Inferior parietal cortex (tissue), 1 donor: ENCODE data around the gene MIAT.
"Not testable (repeated sequence)": the region's sequence is repeated elsewhere in the genome, so short reads cannot be mapped to it uniquely, and the experiment has no call there.

Experiments
- DNase-seq: peaks from one replicate; pipeline ENCODE4 v3.0.0-alpha.2; 2016; ENCODE audit errors: extremely low spot score

MIAT gene

GRCh38 chr22:26656891-26657851 is at the start of gene MIAT:
Gene MIAT, plus strand, starts transcription at chr22:26657588.
- peak; percentile 57 for DNase-seq

- DNase-seq = no peak
Measured at GRCh38 chr22:26608129-26608528, 49.3 kb upstream of the MIAT start.

- DNase-seq = no peak
Measured at GRCh38 chr22:26609287-26609686, 48.1 kb upstream of the MIAT start.

- DNase-seq = peak; percentile 60
Measured at GRCh38 chr22:26610072-26610958, 47.1 kb upstream of the MIAT start.

- no peak for DNase-seq
Measured at GRCh38 chr22:26610996-26611395, 46.4 kb upstream of the MIAT start.

- DNase-seq = no peak
Measured at GRCh38 chr22:26612652-26613051, 44.7 kb upstream of the MIAT start.

- DNase-seq = not testable (repeated sequence)
Measured at GRCh38 chr22:26613753-26614152, 43.6 kb upstream of the MIAT start.

- no peak for DNase-seq
Measured at GRCh38 chr22:26614322-26614721, 43.1 kb upstream of the MIAT start.

- DNase-seq = no peak
Measured at GRCh38 chr22:26615149-26615548, 42.2 kb upstream of the MIAT start.

- no peak for DNase-seq
Measured at GRCh38 chr22:26615830-26616435, 41.5 kb upstream of the MIAT start.

GRCh38 chr22:26616650-26617049 is 40.7 kb upstream of the MIAT start:
- no peak for DNase-seq

GRCh38 chr22:26617271-26618199 is 39.9 kb upstream of the MIAT start, which contains the start of gene CRYBB1:
Gene CRYBB1, minus strand, starts transcription at chr22:26618027. Its CDS starts 1,708 bp downstream, at chr22:26616319.
- DNase-seq = no peak

GRCh38 chr22:26618455-26618854 is 38.9 kb upstream of the MIAT start:
- no peak for DNase-seq

GRCh38 chr22:26619510-26619909 is 37.9 kb upstream of the MIAT start:
- DNase-seq = no peak

GRCh38 chr22:26620197-26620596 is 37.2 kb upstream of the MIAT start:
- no peak for DNase-seq

GRCh38 chr22:26621663-26622062 is 35.7 kb upstream of the MIAT start, which contains the start of gene CRYBA4:
Gene CRYBA4, plus strand, starts transcription at chr22:26621963. Its CDS starts 634 bp downstream, at chr22:26622597.
- DNase-seq = no peak

GRCh38 chr22:26623984-26624383 is 33.4 kb upstream of the MIAT start:
- DNase-seq = no peak

- DNase-seq = no peak
Measured at GRCh38 chr22:26624803-26625202, 32.6 kb upstream of the MIAT start.

- DNase-seq = no peak
Measured at GRCh38 chr22:26629988-26630761, 27.2 kb upstream of the MIAT start.

GRCh38 chr22:26631282-26631681 is 26.1 kb upstream of the MIAT start:
- DNase-seq = no peak
